Measurements from ENCODE around the gene FARP1. TPM values are rescaled to one million over a fixed set of nuclear protein-coding genes. Genes with fewer than 3 reads are reported as not detected.

Gene FARP1
- total and polyA plus RNA-seq, 10 of the 15 experiments (the other 5 are each of a cell fraction or from before 2014, with no cell fraction given), result 0.17 to 6.9 (median 0.68) TPM

DNA sequence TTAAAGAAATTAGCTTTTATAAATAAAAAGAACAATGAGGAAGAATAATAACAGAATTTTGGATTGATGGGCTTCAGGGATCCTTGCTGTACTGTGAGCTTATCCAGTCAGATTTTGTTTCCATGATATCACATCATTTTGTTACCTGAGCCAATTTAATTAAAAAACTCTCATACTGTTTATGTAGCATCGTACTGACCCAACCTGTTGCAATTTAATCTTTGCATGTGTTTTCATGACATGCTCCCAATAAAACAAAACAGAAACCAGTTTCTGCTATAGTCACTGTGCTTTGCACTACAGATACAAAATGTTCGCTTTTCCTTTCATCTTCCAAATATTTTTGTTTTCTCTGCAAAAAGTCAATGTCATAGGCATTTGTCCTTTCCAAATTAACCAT lies 143.9 kb downstream of the FARP1 start:
- ATAC-seq, result no peak
- H2AFZ ChIP-seq (ENCODE audit: control insufficient read depth, low read depth, low read length), result no peak overlapping the region
- H3K36me3 ChIP-seq (ENCODE audit: control insufficient read depth in 2 of 2, insufficient read depth in 2 of 2, low read length in 1 of 2), result no peaks in the 10 kb centered on the region
- no peak for TF ChIP-seq CEBPB (IDR thresholded peaks at IDR 0.05; ENCODE audit: borderline replicate concordance in 1 of 2, low read depth in 2 of 2, low read length in 2 of 2)
- no peak for TF ChIP-seq MXI1 (IDR thresholded peaks at IDR 0.05; ENCODE audit: low read depth, low read length)
- no peak for TF ChIP-seq IKZF1 (conservative IDR thresholded peaks at IDR 0.05)
- TF ChIP-seq HDAC2 (IDR thresholded peaks at IDR 0.05), result no peak
- TF ChIP-seq, protein P1, sequence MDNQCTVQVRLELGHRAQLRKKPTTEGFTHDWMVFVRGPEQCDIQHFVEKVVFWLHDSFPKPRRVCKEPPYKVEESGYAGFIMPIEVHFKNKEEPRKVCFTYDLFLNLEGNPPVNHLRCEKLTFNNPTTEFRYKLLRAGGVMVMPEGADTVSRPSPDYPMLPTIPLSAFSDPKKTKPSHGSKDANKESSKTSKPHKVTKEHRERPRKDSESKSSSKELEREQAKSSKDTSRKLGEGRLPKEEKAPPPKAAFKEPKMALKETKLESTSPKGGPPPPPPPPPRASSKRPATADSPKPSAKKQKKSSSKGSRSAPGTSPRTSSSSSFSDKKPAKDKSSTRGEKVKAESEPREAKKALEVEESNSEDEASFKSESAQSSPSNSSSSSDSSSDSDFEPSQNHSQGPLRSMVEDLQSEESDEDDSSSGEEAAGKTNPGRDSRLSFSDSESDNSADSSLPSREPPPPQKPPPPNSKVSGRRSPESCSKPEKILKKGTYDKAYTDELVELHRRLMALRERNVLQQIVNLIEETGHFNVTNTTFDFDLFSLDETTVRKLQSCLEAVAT (IDR thresholded peaks at IDR 0.05), result no peak
- TF ChIP-seq ESRRA (IDR thresholded peaks at IDR 0.05; ENCODE audit: low read length), result no peak
- TF ChIP-seq, protein P2, sequence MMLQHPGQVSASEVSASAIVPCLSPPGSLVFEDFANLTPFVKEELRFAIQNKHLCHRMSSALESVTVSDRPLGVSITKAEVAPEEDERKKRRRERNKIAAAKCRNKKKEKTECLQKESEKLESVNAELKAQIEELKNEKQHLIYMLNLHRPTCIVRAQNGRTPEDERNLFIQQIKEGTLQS (IDR thresholded peaks at IDR 0.05; ENCODE audit: borderline replicate concordance, extremely low read depth, low read depth, low read length), result no peak
- TF ChIP-seq SREBF2 (IDR thresholded peaks at IDR 0.05; ENCODE audit: low read length), result no peak
- TF ChIP-seq NFIC (IDR thresholded peaks at IDR 0.05; ENCODE audit: low read depth, low read length), result no peak
- TF ChIP-seq ETV6 (conservative IDR thresholded peaks at IDR 0.05 in 1 of 2, IDR thresholded peaks at IDR 0.05 in 1 of 2; ENCODE audit: borderline replicate concordance in 1 of 2, low read depth in 1 of 2), result no peak
- no peak for TF ChIP-seq HDGF (IDR thresholded peaks at IDR 0.05)
- no peak for TF ChIP-seq NFYB (IDR thresholded peaks at IDR 0.05; ENCODE audit: insufficient read depth, low read depth, low read length)
- no peaks in the 10 kb centered on the region for H3K79me2 ChIP-seq (ENCODE audit: control insufficient read depth, insufficient read depth, low read length)
- no peak overlapping the region for H3K4me2 ChIP-seq (ENCODE audit: control insufficient read depth, insufficient read depth)
- H3K27ac ChIP-seq (ENCODE audit: control insufficient read depth, insufficient read depth), result no peak overlapping the region
- POLR2A ChIA-PET, result interaction anchor here (0.6 kb wide), 1 partner anchor 39 kb away, joined by 4 read pairs; no protein-coding TSS in a partner anchor
- H3K27me3 ChIP-seq (replicated peaks in 1 of 2; ENCODE audit: control insufficient read depth in 2 of 2, insufficient read depth in 2 of 2, low read length in 1 of 2), result no peaks in the 10 kb centered on the region
- no peaks in the 10 kb centered on the region for H3K9me3 ChIP-seq (replicated peaks; ENCODE audit: control insufficient read depth, insufficient read depth, low read length)
- in situ Hi-C loops (cut with MboI) (no loop called here), intact Hi-C loops (cut with micrococcal nuclease; ENCODE audit: unreplicated experiment) (no loop called here)
- H3K9ac ChIP-seq (ENCODE audit: control insufficient read depth, insufficient read depth, low read length), result no peak overlapping the region
- BruUV-seq (replicated peaks), result no TSS peak
- 73% methylated on average over 2 of the region's 2 CpGs for WGBS (ENCODE audit: insufficient coverage, insufficient replicate concordance, low lambda C conversion rate, missing lambda C conversion rate)
- no peaks in the 10 kb centered on the region for H3K4me1 ChIP-seq (ENCODE audit: control insufficient read depth, insufficient read depth, low read length)
- RAD21 ChIA-PET (ENCODE audit: unreplicated experiment), result no interaction called here
- DNase-seq (ENCODE audit: low read depth, low spot score), result no peak
- no peak overlapping the region for H3K4me3 ChIP-seq
- SMC1A ChIA-PET (ENCODE audit: uncharacterized antibody, unreplicated experiment), result no interaction called here
- FAIRE-seq, result no peak
- CTCF ChIA-PET, result no interaction called here
- no peaks in the 10 kb centered on the region for H4K20me1 ChIP-seq (ENCODE audit: control insufficient read depth, insufficient read depth)
